NCI-H2227 treated with DMSO at 0.1 percent for 48 hours (cell line): ENCODE measurements around the gene MPC2.

Experiments used
- DNase-seq: peaks from one replicate; lab custom pipeline; 2025; lab: John Stamatoyannopoulos, UW

The MPC2 gene

GRCh38 chr1:167936930-167937708 is at the start of gene MPC2:
MPC2 (minus strand) TSS chr1:167937072; CDS start chr1:167935841, 1,231 bp downstream.
- peak; percentile 49 for DNase-seq

GRCh38 chr1:167984886-167985489 is 48.1 kb upstream of the MPC2 start:
- DNase-seq = no peak

GRCh38 chr1:167983797-167984420 is 47.0 kb upstream of the MPC2 start:
- DNase-seq = no peak

- no peak for DNase-seq
Observed at GRCh38 chr1:167981933-167982332, 45.1 kb upstream of the MPC2 start.

- DNase-seq = no peak
Observed at GRCh38 chr1:167977245-167977644, 40.4 kb upstream of the MPC2 start.

GRCh38 chr1:167974698-167975097 is 37.8 kb upstream of the MPC2 start:
- no peak for DNase-seq

- DNase-seq = no peak
Observed at GRCh38 chr1:167973832-167974231, 37.0 kb upstream of the MPC2 start.

GRCh38 chr1:167968569-167968968 is 31.7 kb upstream of the MPC2 start:
- DNase-seq = no peak

- DNase-seq = no peak
Observed at GRCh38 chr1:167966050-167966449, 29.2 kb upstream of the MPC2 start.

- no peak for DNase-seq
Observed at GRCh38 chr1:167964646-167965045, 27.8 kb upstream of the MPC2 start.

- no peak for DNase-seq
Observed at GRCh38 chr1:167957710-167958109, 20.8 kb upstream of the MPC2 start.

- DNase-seq = no peak
Observed at GRCh38 chr1:167955915-167956314, 19.0 kb upstream of the MPC2 start.

GRCh38 chr1:167950569-167950968 is 13.7 kb upstream of the MPC2 start:
- DNase-seq = no peak

- DNase-seq = no peak
Observed at GRCh38 chr1:167949785-167950184, 12.9 kb upstream of the MPC2 start.

GRCh38 chr1:167947733-167948132 is 10.9 kb upstream of the MPC2 start:
- DNase-seq = no peak

- no peak for DNase-seq
Observed at GRCh38 chr1:167943541-167943940, 6.7 kb upstream of the MPC2 start.

- no peak for DNase-seq
Observed at GRCh38 chr1:167940264-167940663, 3.4 kb upstream of the MPC2 start.

GRCh38 chr1:167938080-167938636 is 1.3 kb upstream of the MPC2 start:
- DNase-seq = no peak

- no peak for DNase-seq
Observed at GRCh38 chr1:167937709-167938010, 788 bp upstream of the MPC2 start.

- peak; percentile 98 for DNase-seq
Observed at GRCh38 chr1:167936068-167936929, 573 bp downstream of the MPC2 start, which contains the start of gene DCAF6. DCAF6 (plus strand) TSS chr1:167936683; CDS start chr1:167936912, 229 bp downstream.

- DNase-seq = peak; percentile 59
Observed at GRCh38 chr1:167935216-167936067, 1.4 kb downstream of the MPC2 start.
